Hematopoietic multipotent progenitor cell treated with erythropoietin and hydrocortisone succinate and interleukin-3 and kit ligand, for 8 days (in vitro differentiated cells): Measurements from ENCODE around the gene KCNMA1.

ENCODE experiments used
- DNase-seq: peaks from one replicate; pipeline ENCODE4 v3.0.0-alpha.2; 2015

The KCNMA1 gene

GRCh38 chr10:76840802-76841201, 796.8 kb downstream of the KCNMA1 start:
- no peak for DNase-seq

GRCh38 chr10:76839276-76839675, 798.3 kb downstream of the KCNMA1 start:
- DNase-seq, result no peak

GRCh38 chr10:76830218-76830617, 807.4 kb downstream of the KCNMA1 start:
- DNase-seq, result no peak

GRCh38 chr10:76829724-76830123, 807.9 kb downstream of the KCNMA1 start:
- no peak for DNase-seq
